Mesodermal cell (in vitro differentiated cells): ENCODE data around the gene RGPD4. TPM values are rescaled to one million over a fixed set of nuclear protein-coding genes. Genes with fewer than 3 reads are reported as not detected.
"Not testable (repeated sequence)": the region's sequence is repeated elsewhere in the genome, so short reads cannot be mapped to it uniquely, and the experiment has no call there.

Experiments used
- H3K27ac ChIP-seq: 2 replicates; pipeline ENCODE4 v1.7.0; 2013; ENCODE audit warnings: mild to moderate bottlenecking, low read depth, low read length, moderate library complexity; ENCODE audit not compliant: severe bottlenecking
- H3K36me3 ChIP-seq: 2 replicates; pipeline ENCODE4 v1.7.1; 2013; ENCODE audit warnings: mild to moderate bottlenecking, low read length, moderate library complexity; ENCODE audit not compliant: control insufficient read depth, insufficient read depth
- H3K4me1 ChIP-seq: one replicate; pipeline ENCODE4 v1.7.1; 2013; ENCODE audit warnings: mild to moderate bottlenecking, low read length; ENCODE audit not compliant: insufficient read depth, control insufficient read depth, poor library complexity, severe bottlenecking
- H3K4me3 ChIP-seq: 2 replicates; pipeline ENCODE4 v1.7.0; 2013; ENCODE audit warnings: low read length, control low read depth, mild to moderate bottlenecking; ENCODE audit not compliant: insufficient read depth, poor library complexity, severe bottlenecking; ENCODE audit errors: extremely low read depth
- H3K9me3 ChIP-seq: 2 replicates; pipeline ENCODE4 v1.7.1; 2013; ENCODE audit warnings: mild to moderate bottlenecking, low read length, moderate library complexity; ENCODE audit not compliant: control insufficient read depth
- WGBS, 2 experiments: methylation state at CpG; one replicate each; pipeline ENCODE4 v1.1.5; 2013; ENCODE audit warnings: missing lambda C conversion rate in 2 of 2; ENCODE audit not compliant: insufficient coverage in 2 of 2; 5-methylcytosine and 5-hydroxymethylcytosine counted together
- polyA plus RNA-seq, 2 experiments: library from polyadenylated mRNA; stranded (reverse); fragments of 50-300 nt; gene quantifications; one replicate each; pipeline ENCODE4 v1.2.3, GENCODE V29; 2013

RGPD4 gene
- 0.11 TPM for polyA plus RNA-seq (2013, experiment 1 of 2)
- polyA plus RNA-seq (2013, experiment 2 of 2): not detected

DNA sequence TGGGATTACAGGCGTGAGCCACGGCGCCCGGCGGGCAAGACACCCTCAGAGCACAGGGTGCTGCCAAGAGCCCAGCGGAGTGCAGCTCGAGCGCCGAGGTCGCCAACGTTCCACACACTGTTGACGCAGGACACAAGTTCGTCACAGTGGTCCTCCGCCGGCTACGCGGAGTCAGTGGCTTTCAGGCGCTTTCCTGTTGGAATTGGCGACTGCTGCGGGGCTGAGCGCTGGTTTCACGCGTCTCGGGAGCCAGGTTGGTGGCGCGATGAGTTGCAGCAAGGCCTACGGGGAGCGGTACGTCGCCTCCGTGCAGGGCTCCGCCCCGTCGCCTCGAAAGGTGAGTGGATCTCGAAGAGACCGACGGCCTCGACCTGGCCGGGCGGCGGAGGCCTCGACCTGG is at the start of gene RGPD4:
RGPD4 (plus strand) TSS at position 144 of the 400 bp plus-strand sequence; CDS start at position 266, 122 bp downstream.
- H3K4me1 ChIP-seq, H3K36me3 ChIP-seq, H3K9me3 ChIP-seq, H3K27ac ChIP-seq, H3K4me3 ChIP-seq: not testable (repeated sequence)
- 97 to 99% methylated on average over 13 to 18 of the region's 43 CpGs for WGBS, 2 experiments

DNA sequence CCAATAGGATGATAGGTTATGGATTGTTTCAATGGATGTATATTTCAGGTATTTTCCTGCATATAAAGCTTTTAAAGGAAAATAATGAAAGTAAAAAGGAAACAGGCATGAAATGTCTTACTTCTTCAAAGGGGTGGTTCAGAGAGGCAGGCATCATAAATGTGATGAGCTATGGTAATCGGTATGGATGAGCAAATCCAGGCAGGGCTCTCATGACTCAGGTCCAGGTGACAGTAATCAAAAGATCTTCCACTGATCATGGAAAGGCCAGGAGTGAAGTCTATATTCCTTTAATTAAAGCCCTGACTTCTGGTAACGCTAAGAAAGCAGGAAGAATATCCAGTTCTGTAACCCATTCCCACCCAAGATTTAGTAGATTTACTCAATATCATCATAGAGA is 48.7 kb upstream of the RGPD4 start:
- no peaks in the 10 kb centered on the region for H3K4me1 ChIP-seq
- H3K4me3 ChIP-seq: no peak overlapping the region
- H3K9me3 ChIP-seq: no peaks in the 10 kb centered on the region
- WGBS, 2 experiments: 88 to 100% methylated on average over 1 of the region's 2 CpGs
- H3K36me3 ChIP-seq: no peaks in the 10 kb centered on the region
- no peak overlapping the region for H3K27ac ChIP-seq

DNA sequence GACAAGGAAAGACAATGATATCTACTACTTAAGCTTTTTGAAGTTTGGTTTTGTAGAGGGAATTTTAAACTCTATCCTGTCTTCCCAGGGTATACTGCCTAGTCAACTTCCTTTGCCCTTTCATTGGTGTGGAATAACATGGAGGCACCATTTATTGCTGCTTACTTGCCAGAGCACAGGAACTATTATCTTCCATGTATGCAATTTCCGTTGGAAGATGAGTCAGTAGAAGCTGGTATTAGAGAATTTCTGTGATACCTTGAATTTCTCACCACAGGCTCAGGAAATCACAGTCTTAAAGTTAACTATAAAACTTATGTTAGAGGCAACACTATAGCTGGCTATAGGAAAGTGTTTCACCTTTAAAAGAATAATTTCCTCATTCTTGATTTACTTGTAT is 40.9 kb upstream of the RGPD4 start:
- Histone ChIP-seq H3K9me3 (no peaks in the 10 kb centered on the region), H3K36me3 (no peaks in the 10 kb centered on the region), H3K4me1 (no peaks in the 10 kb centered on the region), H3K4me3 (no peak overlapping the region), H3K27ac (no peak overlapping the region)
- WGBS, 2 experiments: no CpG with 5 or more reads among the region's 1 CpG

DNA sequence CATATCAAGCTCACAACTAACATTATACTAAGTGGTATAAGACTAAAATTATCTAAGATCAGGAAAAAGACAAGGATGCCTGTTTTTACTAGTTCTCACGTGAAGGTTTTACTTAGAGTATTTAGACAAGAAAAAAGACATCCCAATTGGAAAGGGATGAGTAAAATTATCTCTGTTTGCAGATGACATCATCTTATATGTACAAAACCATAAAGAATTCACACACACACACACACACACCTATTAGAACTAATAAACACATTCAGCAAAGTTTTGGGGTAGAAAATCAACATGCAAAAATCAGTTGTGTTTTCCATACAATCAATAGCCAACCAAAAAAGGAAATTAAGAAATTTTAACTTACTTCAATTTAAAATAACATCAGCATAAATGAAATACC is 35.9 kb upstream of the RGPD4 start:
- no peaks in the 10 kb centered on the region for H3K36me3 ChIP-seq
- no peaks in the 10 kb centered on the region for H3K4me1 ChIP-seq
- no peak overlapping the region for H3K4me3 ChIP-seq
- H3K9me3 ChIP-seq: no peaks in the 10 kb centered on the region
- H3K27ac ChIP-seq: no peak overlapping the region
- WGBS, 2 experiments: no CpG with 5 or more reads among the region's 1 CpG

DNA sequence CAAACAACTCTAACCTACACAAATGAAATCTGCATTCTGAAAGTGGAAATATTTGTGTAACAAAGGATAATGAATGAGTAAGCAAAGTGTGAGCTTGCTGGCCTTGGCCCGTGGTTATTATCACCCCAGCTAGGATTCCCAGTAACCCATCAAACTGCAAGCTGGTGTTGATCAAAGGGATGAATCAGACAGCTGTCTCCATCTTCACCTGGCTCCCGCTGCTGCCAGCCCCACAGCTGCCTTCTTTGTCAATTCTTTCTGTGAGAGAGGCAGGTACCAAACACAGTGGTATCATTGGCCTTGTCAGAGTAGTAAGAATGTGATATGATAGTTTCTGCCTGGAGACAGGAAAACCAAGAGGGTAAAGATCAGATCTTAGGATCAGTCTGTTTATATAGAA is 25.2 kb upstream of the RGPD4 start:
- H3K4me3 ChIP-seq: no peak overlapping the region
- H3K36me3 ChIP-seq: no peaks in the 10 kb centered on the region
- H3K4me1 ChIP-seq: no peaks in the 10 kb centered on the region
- H3K27ac ChIP-seq: no peak overlapping the region
- WGBS, 2 experiments: 14% methylated on average over 1 of the region's 2 CpGs; no CpG with 5 or more reads in 1 of the 2 experiments
- H3K9me3 ChIP-seq: no peaks in the 10 kb centered on the region

DNA sequence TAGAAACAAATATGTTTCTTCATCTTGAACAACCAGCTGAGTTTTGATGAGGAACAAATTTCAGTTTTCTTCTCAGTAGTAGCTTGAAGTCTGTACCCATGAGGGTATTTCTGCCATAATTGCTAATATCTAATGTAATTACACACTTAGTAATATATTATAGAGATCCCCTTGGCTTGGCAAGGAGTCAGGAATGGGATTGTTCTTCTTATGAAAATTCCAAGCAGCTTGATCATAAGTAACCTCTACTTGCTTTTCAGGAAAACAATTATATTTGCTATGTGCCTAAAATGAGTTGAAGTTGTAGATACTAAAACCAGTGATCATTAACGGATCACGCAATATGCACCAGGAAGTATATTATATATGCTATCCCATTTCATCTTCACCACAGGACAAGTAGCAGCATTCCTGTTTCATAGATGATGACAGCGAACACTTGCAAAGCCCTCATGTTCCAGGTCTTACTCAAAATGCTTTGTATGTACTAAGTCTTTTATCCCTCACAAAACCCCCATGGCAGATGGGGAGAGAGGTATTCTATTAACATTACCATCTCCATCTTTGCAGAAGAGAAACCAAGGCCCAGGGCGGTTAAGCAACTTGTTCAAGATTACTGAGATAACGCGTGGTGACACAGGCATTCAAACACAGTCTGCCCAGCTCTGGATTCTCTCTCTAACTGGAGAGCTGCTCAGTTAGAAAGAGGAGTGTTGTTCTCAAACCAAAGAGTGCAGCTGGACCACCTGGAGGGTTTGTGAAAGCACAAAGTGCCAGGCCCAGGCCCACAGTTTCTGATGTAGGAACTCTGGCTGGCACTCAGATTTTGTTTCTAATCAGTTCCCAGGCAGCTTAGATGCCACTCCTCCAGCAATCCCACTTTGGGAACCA is 21.8 kb upstream of the RGPD4 start:
- Histone ChIP-seq H3K27ac (no peak overlapping the region), H3K4me1 (no peaks in the 10 kb centered on the region), H3K9me3 (no peaks in the 10 kb centered on the region), H3K36me3 (no peaks in the 10 kb centered on the region), H3K4me3 (no peak overlapping the region)
- WGBS, 2 experiments: 88 to 90% methylated on average over 2 to 5 of the region's 6 CpGs

DNA sequence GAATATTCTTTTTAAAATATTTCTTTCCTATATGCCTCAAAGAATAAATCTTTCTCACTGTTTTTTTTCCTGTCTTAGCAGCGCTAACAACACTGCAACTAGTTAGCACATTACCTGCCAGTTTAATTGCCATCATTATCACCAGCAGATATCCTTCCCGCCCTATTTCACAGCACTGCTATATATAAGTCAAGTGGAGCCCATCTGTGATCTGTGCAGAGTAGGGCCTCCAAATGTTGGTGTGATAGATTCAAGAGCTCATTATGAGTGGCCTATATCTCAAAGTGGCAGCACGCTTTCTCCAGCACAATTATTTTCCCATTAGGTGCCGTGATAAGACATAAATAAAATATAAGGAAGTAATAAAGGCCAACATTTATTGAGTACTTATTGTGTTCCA is 19.8 kb upstream of the RGPD4 start:
- H3K27ac ChIP-seq: no peak overlapping the region
- WGBS, 2 experiments: 75 to 92% methylated on average over 1 to 2 of the region's 4 CpGs
- no peaks in the 10 kb centered on the region for H3K36me3 ChIP-seq
- no peaks in the 10 kb centered on the region for H3K4me1 ChIP-seq
- H3K9me3 ChIP-seq: no peaks in the 10 kb centered on the region
- H3K4me3 ChIP-seq: no peak overlapping the region

DNA sequence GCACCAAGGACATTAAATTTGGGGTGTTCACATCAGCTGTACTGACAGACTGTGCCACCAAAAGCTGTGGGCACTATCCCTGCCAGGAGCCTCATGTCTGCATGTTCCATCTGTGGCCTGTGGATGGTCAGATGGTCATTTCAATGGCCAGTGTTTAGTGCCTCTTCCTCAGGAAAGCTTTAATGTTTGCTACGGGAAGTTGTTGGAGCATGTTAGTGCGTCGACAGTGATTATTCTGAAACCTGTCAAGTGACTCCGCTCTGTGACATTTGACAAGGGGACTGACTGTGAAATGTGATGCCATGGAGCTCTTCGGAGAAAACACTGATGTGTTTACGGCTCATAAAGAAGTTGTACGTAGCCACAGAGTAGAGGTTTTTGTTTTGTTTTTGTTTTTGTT is 18.7 kb upstream of the RGPD4 start:
- H3K27ac ChIP-seq: no peak overlapping the region
- H3K4me3 ChIP-seq: no peak overlapping the region
- H3K36me3 ChIP-seq: no peaks in the 10 kb centered on the region
- H3K9me3 ChIP-seq: no peaks in the 10 kb centered on the region
- WGBS, 2 experiments: 85 to 90% methylated on average over 6 to 7 of the region's 7 CpGs
- H3K4me1 ChIP-seq: no peaks in the 10 kb centered on the region

DNA sequence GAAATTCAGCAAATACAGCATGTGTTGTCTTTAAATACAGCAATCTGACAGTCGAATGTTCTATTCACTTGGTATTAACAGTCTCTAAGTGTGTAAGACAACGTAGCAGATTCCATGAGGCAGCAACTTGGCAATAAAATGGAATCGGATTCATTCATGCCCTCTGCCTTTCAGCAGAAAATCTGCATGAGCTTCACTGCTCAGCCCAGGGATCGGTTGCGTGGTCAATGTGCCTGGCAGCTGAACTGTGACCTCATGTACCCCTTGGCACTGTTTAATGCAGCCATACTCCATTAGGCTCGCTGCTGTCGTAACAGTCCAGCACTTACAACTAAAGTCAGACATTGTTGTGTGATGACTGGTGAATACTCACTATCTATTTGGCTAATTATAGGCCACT is 17.7 kb upstream of the RGPD4 start:
- WGBS, 2 experiments: 89 to 100% methylated on average over 5 to 6 of the region's 7 CpGs
- Histone ChIP-seq H3K27ac (no peak overlapping the region), H3K9me3 (no peaks in the 10 kb centered on the region), H3K4me1 (no peaks in the 10 kb centered on the region), H3K36me3 (no peaks in the 10 kb centered on the region), H3K4me3 (no peak overlapping the region)

DNA sequence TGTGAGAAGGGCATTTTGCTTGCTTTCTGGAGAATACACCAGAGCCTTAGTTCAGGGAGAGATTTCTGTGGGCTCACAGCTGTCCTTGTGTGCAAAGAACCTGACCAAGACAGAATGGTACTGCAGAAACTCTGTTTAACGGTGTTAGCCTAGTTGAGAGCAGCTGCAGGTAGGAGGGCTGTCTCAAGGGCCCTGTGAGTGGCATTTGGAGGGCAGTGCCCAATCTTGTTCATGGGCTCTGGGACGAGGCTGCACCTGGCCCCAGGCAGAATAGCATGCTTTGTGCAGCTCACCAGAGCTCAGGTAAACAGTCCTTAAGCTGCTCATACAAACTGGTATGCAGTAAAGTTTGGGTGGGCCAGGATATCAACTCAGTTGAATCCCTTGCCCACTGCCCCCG is 16.9 kb upstream of the RGPD4 start:
- WGBS, 2 experiments: 94 to 95% methylated on average over 2 of the region's 3 CpGs
- no peaks in the 10 kb centered on the region for H3K4me1 ChIP-seq
- H3K36me3 ChIP-seq: no peaks in the 10 kb centered on the region
- H3K4me3 ChIP-seq: no peak overlapping the region
- H3K27ac ChIP-seq: no peak overlapping the region
- H3K9me3 ChIP-seq: no peaks in the 10 kb centered on the region

DNA sequence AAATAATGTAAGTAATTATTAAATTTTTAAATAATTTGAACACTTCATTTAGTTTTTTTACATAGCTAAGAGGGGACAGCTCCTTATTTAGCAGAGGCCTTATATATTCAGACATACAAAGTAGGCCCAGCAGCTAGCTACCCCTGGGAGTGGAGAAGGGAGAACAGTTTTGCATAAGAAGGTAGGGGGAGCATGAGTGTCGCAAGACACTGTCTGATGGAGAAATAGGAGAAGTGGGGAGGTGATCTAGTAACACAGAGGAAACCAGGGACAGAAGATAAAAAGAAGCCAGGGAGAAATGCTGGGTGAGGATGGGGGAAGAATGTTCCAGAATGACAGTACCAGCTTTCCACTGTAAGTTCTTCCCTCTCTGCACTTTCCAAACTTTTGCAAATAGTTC is 16.0 kb upstream of the RGPD4 start:
- 57 to 80% methylated on average over 1 of the region's 1 CpG for WGBS, 2 experiments
- H3K4me1 ChIP-seq: no peaks in the 10 kb centered on the region
- H3K27ac ChIP-seq: no peak overlapping the region
- no peaks in the 10 kb centered on the region for H3K9me3 ChIP-seq
- no peak overlapping the region for H3K4me3 ChIP-seq
- no peaks in the 10 kb centered on the region for H3K36me3 ChIP-seq
